Neural cell (in vitro differentiated cells): Measurements from ENCODE around the gene TMEM121B.

Experiments
- CTCF ChIP-seq: fragments of 450-650 bp; IDR thresholded peaks from 2 replicates; pipeline ENCODE4 v1.5.1; 2014; ENCODE audit warnings: antibody characterized with exemption, mild to moderate bottlenecking, moderate library complexity; ENCODE audit not compliant: poor library complexity, severe bottlenecking
- REST ChIP-seq: IDR thresholded peaks from 2 replicates; pipeline ENCODE4 v1.6.1; 2012; ENCODE audit warnings: borderline replicate concordance

- TF ChIP-seq CTCF (no peak), REST (no peak)
Observed at GRCh38 chr22:17162731-17163130, 41.6 kb upstream of the TMEM121B start.
